ENCODE data around the gene SCMH1.

- TF ChIP-seq REST (IDR thresholded peaks at IDR 0.05; ENCODE audit: low read depth, low read length) (no peak), YY1 (IDR thresholded peaks at IDR 0.05; ENCODE audit: low read depth) (no peak), EZH2phosphoT487 (IDR thresholded peaks at IDR 0.05; ENCODE audit: borderline replicate concordance, low read depth) (no peak), EP300 (IDR thresholded peaks at IDR 0.05; ENCODE audit: borderline replicate concordance in 1 of 2, low read depth in 1 of 2, low read length in 1 of 2) (no peak), POLR2AphosphoS5 (IDR thresholded peaks at IDR 0.05; ENCODE audit: low read depth, low read length) (no peak), TEAD4 (IDR thresholded peaks at IDR 0.05; ENCODE audit: borderline replicate concordance, insufficient read depth) (no peak), NRF1 (IDR thresholded peaks at IDR 0.05; ENCODE audit: low read depth, low read length) (no peak), JUND (IDR thresholded peaks at IDR 0.05) (no peak), RAD21 (IDR thresholded peaks at IDR 0.05; ENCODE audit: low read length) (no peak), SIN3A (IDR thresholded peaks at IDR 0.05; ENCODE audit: borderline replicate concordance, low read depth, low read length) (no peak)
- TF ChIP-seq, protein P1, sequence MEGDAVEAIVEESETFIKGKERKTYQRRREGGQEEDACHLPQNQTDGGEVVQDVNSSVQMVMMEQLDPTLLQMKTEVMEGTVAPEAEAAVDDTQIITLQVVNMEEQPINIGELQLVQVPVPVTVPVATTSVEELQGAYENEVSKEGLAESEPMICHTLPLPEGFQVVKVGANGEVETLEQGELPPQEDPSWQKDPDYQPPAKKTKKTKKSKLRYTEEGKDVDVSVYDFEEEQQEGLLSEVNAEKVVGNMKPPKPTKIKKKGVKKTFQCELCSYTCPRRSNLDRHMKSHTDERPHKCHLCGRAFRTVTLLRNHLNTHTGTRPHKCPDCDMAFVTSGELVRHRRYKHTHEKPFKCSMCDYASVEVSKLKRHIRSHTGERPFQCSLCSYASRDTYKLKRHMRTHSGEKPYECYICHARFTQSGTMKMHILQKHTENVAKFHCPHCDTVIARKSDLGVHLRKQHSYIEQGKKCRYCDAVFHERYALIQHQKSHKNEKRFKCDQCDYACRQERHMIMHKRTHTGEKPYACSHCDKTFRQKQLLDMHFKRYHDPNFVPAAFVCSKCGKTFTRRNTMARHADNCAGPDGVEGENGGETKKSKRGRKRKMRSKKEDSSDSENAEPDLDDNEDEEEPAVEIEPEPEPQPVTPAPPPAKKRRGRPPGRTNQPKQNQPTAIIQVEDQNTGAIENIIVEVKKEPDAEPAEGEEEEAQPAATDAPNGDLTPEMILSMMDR (IDR thresholded peaks at IDR 0.05), result no peak
- TF ChIP-seq, protein P2, sequence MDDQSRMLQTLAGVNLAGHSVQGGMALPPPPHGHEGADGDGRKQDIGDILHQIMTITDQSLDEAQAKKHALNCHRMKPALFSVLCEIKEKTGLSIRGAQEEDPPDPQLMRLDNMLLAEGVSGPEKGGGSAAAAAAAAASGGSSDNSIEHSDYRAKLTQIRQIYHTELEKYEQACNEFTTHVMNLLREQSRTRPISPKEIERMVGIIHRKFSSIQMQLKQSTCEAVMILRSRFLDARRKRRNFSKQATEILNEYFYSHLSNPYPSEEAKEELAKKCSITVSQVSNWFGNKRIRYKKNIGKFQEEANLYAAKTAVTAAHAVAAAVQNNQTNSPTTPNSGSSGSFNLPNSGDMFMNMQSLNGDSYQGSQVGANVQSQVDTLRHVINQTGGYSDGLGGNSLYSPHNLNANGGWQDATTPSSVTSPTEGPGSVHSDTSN (IDR thresholded peaks at IDR 0.05), result no peak
- TF ChIP-seq, protein P3, sequence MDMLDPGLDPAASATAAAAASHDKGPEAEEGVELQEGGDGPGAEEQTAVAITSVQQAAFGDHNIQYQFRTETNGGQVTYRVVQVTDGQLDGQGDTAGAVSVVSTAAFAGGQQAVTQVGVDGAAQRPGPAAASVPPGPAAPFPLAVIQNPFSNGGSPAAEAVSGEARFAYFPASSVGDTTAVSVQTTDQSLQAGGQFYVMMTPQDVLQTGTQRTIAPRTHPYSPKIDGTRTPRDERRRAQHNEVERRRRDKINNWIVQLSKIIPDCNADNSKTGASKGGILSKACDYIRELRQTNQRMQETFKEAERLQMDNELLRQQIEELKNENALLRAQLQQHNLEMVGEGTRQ (IDR thresholded peaks at IDR 0.05; ENCODE audit: borderline replicate concordance, low read depth, low read length), result no peak
Measured at GRCh38 chr1:41218152-41218551, 24.0 kb downstream of the SCMH1 start.

Data from SK-N-SH (cell line).